Sigmoid colon (tissue), 3 donors: Measurements from ENCODE around the gene SERPINA6.

Source experiments
- CTCF ChIP-seq, 4 experiments: fragments of 450-650 bp in 3 of 4; fragments of 200-600 bp in 1 of 4; IDR thresholded peaks; one replicate each; pipeline ENCODE4 v1.5.1; 2016 to 2019; ENCODE audit warnings: antibody characterized with exemption in 4 of 4, mild to moderate bottlenecking in 3 of 4, moderate library complexity in 2 of 4
- POLR2A ChIP-seq, 2 donors: fragments of 450-650 bp; IDR thresholded peaks; one replicate each; pipeline ENCODE4 v1.6.1; 2016; ENCODE audit warnings: antibody characterized with exemption in 2 of 2, mild to moderate bottlenecking in 2 of 2, moderate library complexity in 2 of 2

- TF ChIP-seq CTCF (IDR thresholded peaks at IDR 0.05) (no peak), POLR2A (IDR thresholded peaks at IDR 0.05) (no peak)
Observed at GRCh38 chr14:94329857-94330256, 6.7 kb upstream of the SERPINA6 start.
